ENCODE measurements around the gene TTC33. TPM values are rescaled to one million over a fixed set of nuclear protein-coding genes. Genes with fewer than 3 reads are reported as not detected.

The TTC33 gene
- total RNA-seq, 1 experiment from 2014 or later: 30.2 TPM

DNA sequence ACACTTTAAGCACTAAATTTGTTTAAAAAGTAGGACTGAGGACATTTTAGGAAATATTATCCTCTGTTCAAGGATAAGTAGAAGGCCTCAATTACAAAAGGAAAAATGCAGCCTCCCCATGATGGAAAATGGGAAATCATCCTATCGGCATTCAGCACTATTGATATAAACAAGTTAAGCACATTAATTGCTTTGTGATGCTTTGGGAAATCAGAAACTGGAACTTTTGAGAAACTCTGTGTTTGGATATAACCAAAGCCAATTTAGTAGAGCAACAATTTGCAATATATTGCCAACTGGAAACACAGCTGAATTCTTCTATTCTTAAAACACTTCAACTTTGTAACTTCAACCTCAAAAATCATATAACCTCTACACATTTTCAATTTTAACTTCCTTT lies 141.3 kb downstream of the TTC33 start:
- H3K9me2 ChIP-seq (ENCODE audit: insufficient read depth): no peaks in the 10 kb centered on the region
- H3K27ac ChIP-seq: no peak overlapping the region
- H3K36me3 ChIP-seq (ENCODE audit: low read depth): no peaks in the 10 kb centered on the region
- TF ChIP-seq, protein P1, sequence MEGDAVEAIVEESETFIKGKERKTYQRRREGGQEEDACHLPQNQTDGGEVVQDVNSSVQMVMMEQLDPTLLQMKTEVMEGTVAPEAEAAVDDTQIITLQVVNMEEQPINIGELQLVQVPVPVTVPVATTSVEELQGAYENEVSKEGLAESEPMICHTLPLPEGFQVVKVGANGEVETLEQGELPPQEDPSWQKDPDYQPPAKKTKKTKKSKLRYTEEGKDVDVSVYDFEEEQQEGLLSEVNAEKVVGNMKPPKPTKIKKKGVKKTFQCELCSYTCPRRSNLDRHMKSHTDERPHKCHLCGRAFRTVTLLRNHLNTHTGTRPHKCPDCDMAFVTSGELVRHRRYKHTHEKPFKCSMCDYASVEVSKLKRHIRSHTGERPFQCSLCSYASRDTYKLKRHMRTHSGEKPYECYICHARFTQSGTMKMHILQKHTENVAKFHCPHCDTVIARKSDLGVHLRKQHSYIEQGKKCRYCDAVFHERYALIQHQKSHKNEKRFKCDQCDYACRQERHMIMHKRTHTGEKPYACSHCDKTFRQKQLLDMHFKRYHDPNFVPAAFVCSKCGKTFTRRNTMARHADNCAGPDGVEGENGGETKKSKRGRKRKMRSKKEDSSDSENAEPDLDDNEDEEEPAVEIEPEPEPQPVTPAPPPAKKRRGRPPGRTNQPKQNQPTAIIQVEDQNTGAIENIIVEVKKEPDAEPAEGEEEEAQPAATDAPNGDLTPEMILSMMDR (conservative IDR thresholded peaks at IDR 0.05): no peak
- no peak for TF ChIP-seq EZH2 (IDR thresholded peaks at IDR 0.05; ENCODE audit: low read depth)
- ChIA-PET POLR2A (ENCODE audit: unreplicated experiment) (interaction anchor here (0.6 kb wide), 1 partner anchor 1777 kb away, joined by 3 read pairs; no protein-coding TSS in a partner anchor), CTCF (no interaction called here)
- BruUV-seq (replicated peaks): no TSS peak
- no peak overlapping the region for H3K4me2 ChIP-seq
- intact Hi-C loops (cut with micrococcal nuclease; ENCODE audit: unreplicated experiment): no loop called here
- no peak overlapping the region for H3K4me3 ChIP-seq
- peaks cover 3% of the 10 kb centered on the region; the same call in 1 of the 2 replicates for H3K4me1 ChIP-seq (replicated peaks; ENCODE audit: insufficient read depth)
- H3F3A ChIP-seq (ENCODE audit: insufficient read depth, low read depth): peaks cover 4% of the 10 kb centered on the region; the same call in 1 of the 2 replicates
- no peaks in the 10 kb centered on the region for H3K9me3 ChIP-seq (ENCODE audit: insufficient read depth, low read depth)
- H3K79me2 ChIP-seq (ENCODE audit: low read depth): no peaks in the 10 kb centered on the region
- H2AFZ ChIP-seq: 0 out of 2 replicates have a peak overlapping the region, but pooled peaks have one; percentile 19
- no peak for DNase-seq
- no peaks in the 10 kb centered on the region for H3K27me3 ChIP-seq (ENCODE audit: insufficient read depth, low read depth)
- no peaks in the 10 kb centered on the region for H4K20me1 ChIP-seq (ENCODE audit: insufficient read depth)

DNA sequence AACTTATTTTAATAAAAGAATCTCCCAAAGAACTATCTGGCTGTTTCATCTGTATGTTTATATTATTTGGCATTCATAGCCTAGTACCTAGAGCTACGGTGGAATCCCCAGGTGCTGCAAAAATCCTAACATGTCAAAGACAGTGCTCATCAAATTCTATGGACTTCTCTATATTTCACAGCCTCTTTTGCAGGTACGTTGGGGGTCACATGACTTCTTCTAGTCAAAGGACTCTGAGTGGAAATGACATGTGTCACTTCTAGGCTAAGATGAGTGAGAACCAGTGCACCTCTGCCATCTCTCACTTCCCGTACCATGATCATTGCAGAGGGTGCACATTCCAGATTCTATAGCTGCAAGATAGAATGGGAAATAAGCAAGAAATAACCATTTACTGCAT lies 148.6 kb downstream of the TTC33 start:
- no peaks in the 10 kb centered on the region for H3K27me3 ChIP-seq (ENCODE audit: insufficient read depth, low read depth)
- TF ChIP-seq EZH2 (IDR thresholded peaks at IDR 0.05; ENCODE audit: low read depth): no peak
- TF ChIP-seq, protein P1 (conservative IDR thresholded peaks at IDR 0.05): no peak
- no peak overlapping the region for H2AFZ ChIP-seq
- no peaks in the 10 kb centered on the region for H3K36me3 ChIP-seq (ENCODE audit: low read depth)
- no peaks in the 10 kb centered on the region for H3K4me1 ChIP-seq (replicated peaks; ENCODE audit: insufficient read depth)
- H4K20me1 ChIP-seq (ENCODE audit: insufficient read depth): no peaks in the 10 kb centered on the region
- ChIA-PET CTCF (interaction anchor here (0.6 kb wide), 1 partner anchor 8 kb away, joined by 4 read pairs; no protein-coding TSS in a partner anchor), POLR2A (ENCODE audit: unreplicated experiment) (no interaction called here)
- no peaks in the 10 kb centered on the region; the same call in 1 of the 2 replicates for H3K9me2 ChIP-seq (ENCODE audit: insufficient read depth)
- no peak overlapping the region for H3K4me2 ChIP-seq
- no peaks in the 10 kb centered on the region for H3F3A ChIP-seq (ENCODE audit: insufficient read depth, low read depth)
- no TSS peak for BruUV-seq (replicated peaks)
- intact Hi-C loops (cut with micrococcal nuclease; ENCODE audit: unreplicated experiment): no loop called here
- DNase-seq: no peak
- no peak overlapping the region for H3K27ac ChIP-seq
- H3K79me2 ChIP-seq (ENCODE audit: low read depth): no peaks in the 10 kb centered on the region
- H3K4me3 ChIP-seq: no peak overlapping the region
- H3K9me3 ChIP-seq (ENCODE audit: insufficient read depth, low read depth): no peaks in the 10 kb centered on the region

DNA sequence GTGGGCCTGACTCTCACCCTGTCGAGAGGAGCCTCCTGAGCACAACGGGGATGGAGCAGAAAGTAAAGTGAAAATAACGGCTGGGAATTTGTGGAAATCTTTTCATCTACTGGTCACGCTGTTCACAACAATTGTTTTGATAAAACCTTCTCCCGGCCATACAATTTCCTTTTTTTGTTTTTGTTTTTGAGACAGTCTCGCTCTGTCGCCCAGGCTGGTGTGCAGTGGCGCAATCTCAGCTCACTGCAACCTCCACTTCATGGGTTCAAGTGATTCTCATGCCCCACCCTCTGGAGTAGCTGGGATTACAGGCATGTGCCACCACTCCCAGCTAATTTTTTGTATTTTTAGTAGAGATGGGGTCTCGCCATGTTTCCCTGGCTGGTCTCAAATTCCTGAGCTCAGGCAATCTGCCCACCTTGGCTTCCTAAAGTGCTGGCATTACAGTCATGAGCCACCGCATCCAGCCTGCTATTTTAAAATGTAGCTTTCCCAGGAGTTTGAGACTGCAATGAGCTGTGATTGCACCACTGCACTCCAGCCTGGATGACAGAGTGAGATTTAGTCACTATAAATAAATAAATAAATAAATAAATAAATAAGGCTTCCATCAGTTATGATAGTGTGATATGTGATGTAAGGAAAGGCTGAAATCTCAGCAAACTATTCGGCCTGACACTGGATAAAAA lies 149.5 kb downstream of the TTC33 start:
- TF ChIP-seq EZH2 (IDR thresholded peaks at IDR 0.05; ENCODE audit: low read depth): no peak
- TF ChIP-seq, protein P1 (conservative IDR thresholded peaks at IDR 0.05): no peak
- CTCF ChIA-PET: no interaction called here
- BruUV-seq (replicated peaks): no TSS peak

More for the DNA sequence above, 149.5 kb downstream of the TTC33 start:
- H3K27me3 ChIP-seq (ENCODE audit: insufficient read depth, low read depth): no peaks in the 10 kb centered on the region
- no peaks in the 10 kb centered on the region for H3K4me1 ChIP-seq (replicated peaks; ENCODE audit: insufficient read depth)
- no peak for DNase-seq
- no peaks in the 10 kb centered on the region for H3K79me2 ChIP-seq (ENCODE audit: low read depth)
- no peaks in the 10 kb centered on the region for H3K36me3 ChIP-seq (ENCODE audit: low read depth)
- POLR2A ChIA-PET (ENCODE audit: unreplicated experiment): no interaction called here
- intact Hi-C loops (cut with micrococcal nuclease; ENCODE audit: unreplicated experiment): no loop called here
- no peaks in the 10 kb centered on the region; the same call in 1 of the 2 replicates for H3K9me2 ChIP-seq (ENCODE audit: insufficient read depth)
- no peaks in the 10 kb centered on the region for H4K20me1 ChIP-seq (ENCODE audit: insufficient read depth)
- H3K4me2 ChIP-seq: no peak overlapping the region
- H2AFZ ChIP-seq: no peak overlapping the region
- H3K9me3 ChIP-seq (ENCODE audit: insufficient read depth, low read depth): no peaks in the 10 kb centered on the region
- no peak overlapping the region for H3K4me3 ChIP-seq
- H3F3A ChIP-seq (ENCODE audit: insufficient read depth, low read depth): no peaks in the 10 kb centered on the region
- no peak overlapping the region for H3K27ac ChIP-seq
